Posterior vena cava (tissue), 2 donors: ENCODE results near the gene ZNF669. TPM values are rescaled to one million over a fixed set of nuclear protein-coding genes. Genes with fewer than 3 reads are reported as not detected.
A peak's percentile ranks its signal among the peaks of the same experiment; 100 is the strongest.
"Not testable (repeated sequence)": the region's sequence is repeated elsewhere in the genome, so short reads cannot be mapped to it uniquely, and the experiment has no call there.

Experiments used
- DNase-seq: peaks from one replicate; pipeline ENCODE4 v3.0.0-alpha.2; 2020; ENCODE audit warnings: low spot score
- intact Hi-C, 2 donors: fragments of 100-400 bp; cut with DNase I; formaldehyde crosslinking; loops; one replicate each; pipeline versions ENCODE4 v1.14.1 to v1.14.2; 2022 to 2023
- long read RNA-seq, 2 donors: library from polyadenylated mRNA; unstranded; transcript quantifications; one replicate each; pipeline ENCODE4 v2.0.0, GENCODE V29; 2020 to 2021
- total RNA-seq, 2 donors: library from RNA; stranded (reverse); fragmentation: NEBNext Ultra II Directional; extraction: Animal tissue kit (Norgen Biotek cat#: 25700); gene quantifications; one replicate each; pipeline ENCODE4 v1.2.1, GENCODE V29; 2021
- donor health status: DM: yes; HTN: yes; CAD: no.
- donor health status: DM: yes; HTN: yes; CAD: no.

ZNF669 gene
- 1 to 10 TPM; 5.7 to 6.4 TPM for total RNA-seq
- long read RNA-seq, donor 1 = 0 reads
- long read RNA-seq, donor 2, transcript ZNF669-204 (4 exons, 1,718 nt) = major isoform, 9 of 17 reads
- long read RNA-seq, donor 2, transcript ZNF669-201 (4 exons, 1,951 nt) = minor isoform, 6 of 17 reads
- long read RNA-seq, donor 2, partial matches to known transcripts = 0 of 17 reads
- long read RNA-seq, donor 2, other reads (novel, unspliced or antisense) = 0 of 17 reads

DNA sequence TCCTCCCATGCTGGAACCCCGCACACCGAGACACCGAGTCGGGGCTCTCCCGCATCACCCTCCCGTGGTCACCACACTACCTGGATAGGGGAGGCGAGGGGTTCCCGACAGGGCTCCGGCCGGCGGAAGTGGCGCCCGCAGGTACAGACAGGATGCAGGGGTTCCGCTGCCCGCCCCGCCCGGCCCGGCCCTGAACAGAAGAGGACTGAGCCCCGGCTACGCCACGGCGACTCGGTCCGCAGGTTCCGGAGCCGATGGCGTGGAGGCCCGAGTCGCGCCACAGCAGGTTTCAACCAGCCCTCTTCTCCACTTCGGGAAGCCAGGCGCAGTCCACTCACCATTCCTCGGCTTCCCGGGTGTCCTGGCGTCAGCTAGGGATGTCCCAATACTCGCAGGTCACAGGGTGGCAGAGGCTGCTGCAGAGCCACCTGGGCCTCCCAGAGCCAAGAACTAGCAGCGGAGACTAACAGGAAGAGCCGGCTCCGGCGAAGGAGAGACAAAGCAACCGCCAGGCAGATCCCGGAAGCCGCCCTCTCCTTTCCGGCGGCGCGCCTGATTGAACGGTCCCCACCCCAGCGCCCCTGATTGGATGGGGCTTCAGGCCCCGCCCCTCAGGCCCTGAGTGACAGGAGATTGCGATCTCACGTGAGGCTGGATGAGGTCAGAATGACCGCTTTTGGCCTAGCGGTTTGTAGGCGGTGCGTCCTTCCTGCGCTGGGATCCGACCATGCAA lies at the start of gene ZNF669:
TSS of gene ZNF669 (minus strand) at position 498 of the 733 bp plus-strand sequence. CDS start at position 341, 157 bp downstream.
- intact Hi-C loops = no loop called here
- peak; percentile 99 for DNase-seq

DNA sequence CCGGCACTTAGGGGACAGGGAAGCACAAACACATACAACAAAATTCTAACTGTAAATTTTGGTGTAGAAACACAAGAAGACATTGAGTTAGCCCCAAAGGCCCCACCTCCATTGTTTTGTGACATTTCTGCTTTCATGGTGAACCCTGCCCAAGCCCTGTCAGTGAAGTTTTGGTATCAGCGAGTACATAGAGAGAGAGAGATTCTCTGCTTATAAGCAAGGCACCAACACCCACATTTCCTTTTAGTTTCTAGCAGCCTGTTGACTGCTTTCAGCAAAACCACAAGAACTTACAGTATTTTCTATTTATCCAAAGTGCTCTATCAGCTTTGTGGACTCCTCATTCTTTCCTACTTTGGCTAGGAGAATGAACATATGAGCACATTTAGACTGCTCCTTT lies 43.6 kb upstream of the ZNF669 start:
- no peak for DNase-seq
- intact Hi-C loops = no loop called here

DNA sequence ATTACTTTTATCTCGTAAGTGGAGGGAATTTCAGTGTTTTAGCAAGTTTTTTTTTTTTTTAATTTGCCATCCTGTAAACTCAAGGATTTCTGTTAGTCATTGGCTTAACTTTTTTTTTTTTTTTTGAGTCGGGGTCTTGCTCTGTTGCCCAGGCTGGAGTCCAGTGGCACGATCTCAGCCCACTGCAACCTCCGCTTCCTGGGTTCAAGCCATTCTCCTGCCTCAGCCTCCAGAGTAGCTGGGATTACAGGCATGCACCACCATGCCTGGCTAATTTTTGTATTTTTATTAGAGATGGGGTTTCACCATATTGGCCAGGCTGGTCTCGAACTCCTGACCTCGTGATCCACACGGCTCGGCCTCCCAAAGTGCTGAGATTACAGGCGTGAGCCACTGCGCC lies 43.0 kb upstream of the ZNF669 start:
- DNase-seq, intact Hi-C loops: not testable (repeated sequence)

DNA sequence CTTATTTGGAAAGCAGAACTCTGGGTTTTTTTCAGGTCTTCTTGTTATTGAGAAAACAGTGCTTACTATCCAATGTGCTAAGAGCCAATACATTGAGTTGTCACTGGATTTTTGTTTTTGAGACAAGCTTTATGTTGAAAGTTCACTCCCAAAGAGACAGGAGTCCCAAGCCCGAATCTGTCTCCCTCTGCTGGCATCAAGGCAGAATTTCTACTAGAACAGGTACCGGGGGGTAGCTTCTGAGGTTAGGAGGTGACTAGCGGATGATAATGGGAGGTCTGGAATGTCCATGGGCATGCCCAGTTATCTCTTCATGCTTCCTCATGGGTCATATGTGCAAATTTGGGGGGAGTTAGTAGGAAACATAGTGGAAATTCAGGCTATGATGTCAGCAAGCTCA lies 42.5 kb upstream of the ZNF669 start:
- DNase-seq = no peak
- intact Hi-C loops = no loop called here

DNA sequence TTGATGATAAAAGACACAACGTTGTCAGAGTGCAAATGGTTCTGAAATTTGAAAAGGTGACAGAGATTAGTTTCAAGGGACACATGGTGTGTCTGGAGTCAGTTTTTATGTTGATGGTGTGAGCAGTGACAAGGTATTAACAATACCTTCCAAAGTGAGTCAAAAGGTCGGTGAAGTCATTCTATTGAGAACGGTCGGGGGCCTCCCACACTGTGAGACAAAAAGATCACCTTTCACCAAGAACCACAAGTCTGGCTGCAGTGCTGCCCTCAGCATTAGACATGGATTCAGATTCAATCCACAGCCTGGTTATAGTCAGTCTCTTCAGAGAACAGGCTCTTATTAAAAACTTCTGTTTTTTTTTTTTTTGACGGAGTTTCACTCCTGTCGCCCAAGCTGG lies 41.1 kb upstream of the ZNF669 start:
- no peak for DNase-seq
- intact Hi-C loops = no loop called here

DNA sequence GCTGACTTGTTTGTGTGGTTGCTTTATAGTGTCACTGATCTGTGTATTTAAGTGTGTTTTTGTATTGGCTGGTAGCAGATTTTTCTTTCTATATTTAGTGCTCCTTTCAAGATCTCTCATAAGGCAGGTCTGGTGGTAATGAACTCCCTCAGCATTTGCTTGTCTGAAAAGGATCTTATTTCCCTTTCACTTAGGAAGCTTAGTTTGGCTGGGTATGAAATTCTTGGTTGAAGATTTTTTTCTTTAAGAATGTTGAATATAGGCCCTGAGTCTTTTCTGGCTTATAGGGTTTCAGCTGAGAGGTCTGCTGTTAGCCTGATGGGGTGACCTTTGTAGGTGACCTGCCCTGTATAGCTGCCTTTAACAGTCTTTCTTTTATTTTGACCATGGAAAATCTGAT lies 35.4 kb upstream of the ZNF669 start:
- intact Hi-C loops, DNase-seq: not testable (repeated sequence)

DNA sequence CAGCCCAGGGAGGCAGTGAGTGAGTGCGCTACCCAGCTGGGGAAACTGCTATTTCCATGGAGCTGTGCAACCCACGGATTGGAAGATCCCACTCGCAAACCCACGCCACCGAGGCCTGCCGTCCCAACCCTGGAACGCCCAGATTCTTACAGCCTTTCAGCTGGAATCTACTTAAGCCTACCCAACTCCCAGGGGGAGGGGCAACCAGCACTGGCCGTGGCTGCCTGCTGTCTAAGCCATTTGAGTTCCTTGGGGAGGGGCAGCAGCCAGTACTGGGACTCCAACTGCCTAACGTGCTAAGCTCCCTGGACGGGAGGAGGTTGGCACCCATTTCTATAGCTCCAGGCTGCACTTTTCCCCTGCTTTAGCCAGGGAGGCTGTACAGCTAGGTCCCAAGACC lies 27.1 kb upstream of the ZNF669 start:
- no peak for DNase-seq
- intact Hi-C loops = no loop called here

DNA sequence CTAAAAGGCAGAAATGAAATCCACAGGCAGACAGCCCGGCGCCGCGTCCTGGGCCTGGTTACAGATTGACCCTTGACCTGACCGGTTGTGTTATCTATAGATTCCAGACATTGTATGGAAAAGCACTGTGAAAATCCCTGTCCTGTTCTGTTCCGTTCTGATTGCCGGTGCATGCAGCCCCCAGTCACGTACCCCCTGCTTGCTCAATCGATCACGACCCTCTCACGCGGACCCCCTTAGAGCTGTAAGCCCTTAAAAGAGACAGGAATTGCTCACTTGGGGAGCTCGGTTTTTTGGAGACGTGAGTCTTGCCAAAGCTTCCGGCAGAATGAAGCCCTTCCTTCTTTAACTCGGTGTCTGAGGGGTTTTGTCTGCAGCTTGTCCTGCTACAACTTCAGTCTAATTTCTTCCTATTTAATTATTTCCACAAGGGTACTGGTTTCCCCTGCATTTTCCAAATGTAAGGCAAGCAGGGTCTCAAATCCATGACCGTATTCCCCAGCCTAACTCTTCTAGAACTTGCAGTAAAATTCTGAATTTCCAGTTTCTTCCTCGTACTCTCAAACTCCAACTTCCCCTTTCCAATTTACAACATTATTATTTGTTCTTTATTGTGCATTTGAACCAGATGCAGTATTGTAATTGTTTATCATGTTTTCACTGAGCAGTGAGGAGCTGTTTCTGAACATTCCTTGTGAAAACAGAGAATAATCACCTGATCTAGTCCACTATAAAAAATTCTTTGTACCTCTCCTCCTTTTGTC lies 23.5 kb upstream of the ZNF669 start:
- DNase-seq, intact Hi-C loops: not testable (repeated sequence)

DNA sequence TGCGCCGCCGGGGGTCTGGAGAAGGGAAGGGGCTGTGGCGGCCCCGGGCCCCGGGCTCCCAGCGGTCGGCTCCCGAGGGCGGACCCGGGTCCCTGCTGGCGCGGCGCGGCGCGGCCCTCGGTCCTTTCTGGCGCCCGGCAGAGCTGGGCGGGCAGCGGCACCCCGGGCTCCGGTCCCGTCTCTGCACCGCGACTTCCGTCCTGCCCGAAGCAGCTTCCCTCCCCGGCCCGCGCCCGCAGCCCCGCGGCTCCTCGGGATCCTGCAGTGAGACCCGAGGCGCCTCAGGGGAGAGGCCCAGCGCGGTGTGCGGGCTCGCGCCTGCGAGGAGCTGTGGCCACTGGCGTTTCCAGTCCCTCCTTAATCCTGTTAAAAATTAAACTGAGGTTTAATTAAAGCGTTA lies 22.4 kb upstream of the ZNF669 start:
- DNase-seq, intact Hi-C loops: not testable (repeated sequence)

DNA sequence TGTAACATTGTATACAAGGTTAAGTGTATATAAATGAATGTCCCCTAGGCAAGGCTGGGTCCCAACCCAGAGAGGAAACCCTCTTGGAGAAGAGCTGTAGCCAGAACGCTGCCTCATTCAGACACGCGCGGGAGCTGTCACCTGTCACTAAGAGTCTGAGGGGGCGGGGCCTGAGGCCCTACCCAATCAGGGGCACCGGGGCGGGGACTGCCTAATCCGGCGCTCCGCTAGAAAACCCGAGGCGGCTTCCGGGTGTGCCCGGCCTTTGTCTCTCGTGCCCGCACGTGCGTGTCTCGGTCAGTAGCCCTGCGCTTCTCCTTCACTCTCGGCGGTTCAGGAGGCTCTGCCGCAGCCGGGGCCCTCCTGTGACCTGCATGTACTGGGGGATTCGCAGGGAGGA lies 22.0 kb upstream of the ZNF669 start:
- intact Hi-C loops, DNase-seq: not testable (repeated sequence)

DNA sequence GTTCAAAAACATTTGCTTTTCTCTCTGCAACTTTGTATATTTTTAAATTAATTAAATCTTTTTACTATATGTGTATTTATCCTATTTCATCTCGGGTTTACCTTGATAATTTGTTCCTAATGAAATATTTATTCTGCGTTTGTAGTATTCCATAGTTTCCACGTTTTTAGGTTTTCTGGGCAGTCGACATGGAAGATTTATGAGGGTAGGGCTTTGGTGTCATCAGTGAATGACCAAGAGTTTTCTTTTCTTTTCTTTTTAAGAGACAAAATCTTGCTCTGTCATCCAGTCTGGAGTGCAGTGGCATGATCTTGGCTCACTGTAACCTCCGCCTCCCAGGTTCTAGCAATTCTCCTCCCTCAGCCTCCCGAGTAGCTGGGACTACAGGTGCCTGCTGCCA lies 17.2 kb upstream of the ZNF669 start:
- DNase-seq = no peak
- intact Hi-C loops = no loop called here

DNA sequence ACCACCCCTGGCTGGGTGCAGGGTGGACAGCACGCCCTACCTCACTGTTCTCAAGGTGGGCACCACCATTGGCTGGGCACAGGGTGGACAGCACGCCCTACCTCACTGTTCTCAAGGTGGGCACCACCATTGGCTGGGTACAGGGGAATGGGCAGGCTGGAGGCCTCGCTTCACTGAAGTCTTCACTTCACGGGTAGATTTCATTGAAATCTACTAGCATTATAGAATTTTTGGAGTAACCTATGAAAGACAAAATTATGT lies 16.2 kb upstream of the ZNF669 start:
- intact Hi-C loops, DNase-seq: not testable (repeated sequence)

DNA sequence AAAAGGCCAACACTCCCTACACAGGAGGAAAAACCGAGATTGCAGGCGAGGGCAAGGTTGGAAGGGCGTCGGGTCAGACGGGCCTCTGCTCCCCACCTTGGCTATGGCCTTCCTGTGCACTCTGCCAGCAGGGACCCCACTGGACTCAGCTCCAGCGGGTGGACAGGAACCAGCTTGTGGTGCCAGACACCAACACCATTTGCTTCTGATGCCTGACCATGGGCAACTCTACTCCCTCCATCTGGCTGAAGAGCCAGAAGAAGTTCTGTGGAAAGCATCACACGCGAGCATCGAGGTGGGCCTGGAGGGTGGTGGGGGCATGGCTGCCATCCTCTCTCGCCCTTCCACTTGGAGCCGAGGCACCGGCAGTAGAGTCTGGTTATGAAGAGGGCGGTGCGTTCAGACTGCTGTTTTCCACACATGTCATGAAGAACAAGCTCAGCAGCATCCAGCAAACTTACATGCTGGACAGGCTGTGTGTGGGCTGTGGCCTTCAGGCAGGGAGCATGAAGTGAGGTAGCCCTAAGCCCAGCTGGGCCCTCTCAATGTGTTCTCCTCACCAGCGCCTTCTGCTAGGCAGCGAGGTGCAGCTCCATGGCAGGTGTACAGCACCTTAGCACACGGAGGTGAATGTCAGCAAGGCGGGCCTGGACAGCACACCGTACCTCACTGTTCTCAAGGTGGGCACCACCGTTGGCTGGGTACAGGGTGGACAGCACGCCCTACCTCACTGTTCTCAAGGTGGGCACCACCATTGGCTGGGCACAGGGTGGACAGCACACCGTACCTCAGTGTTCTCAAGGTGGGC lies 15.6 kb upstream of the ZNF669 start:
- DNase-seq = no peak
- intact Hi-C loops = no loop called here

DNA sequence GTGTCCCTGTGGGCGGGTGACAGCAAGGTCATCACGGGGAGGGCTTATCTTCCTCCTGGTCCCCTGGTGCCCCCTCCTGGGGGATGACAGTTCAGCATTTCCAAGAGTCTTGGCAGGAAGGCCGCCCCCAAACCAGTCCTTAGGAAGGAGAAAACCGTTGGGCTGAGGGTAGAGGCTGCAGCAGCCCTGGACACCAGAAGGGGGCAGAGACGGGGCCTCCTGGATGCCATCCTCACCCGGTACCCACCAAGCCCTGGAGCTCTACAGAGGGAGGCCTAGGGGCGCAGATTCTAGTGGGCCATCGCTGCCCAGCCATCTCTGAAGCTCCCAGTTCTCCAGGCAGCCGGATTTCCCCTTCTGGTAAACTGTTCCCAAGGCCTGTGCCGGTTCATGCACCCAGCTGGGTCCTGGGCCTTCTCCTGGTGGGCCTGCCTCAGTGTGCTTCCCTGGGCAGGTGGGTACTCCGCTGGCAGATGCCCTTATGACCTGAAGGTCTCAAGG lies 14.8 kb upstream of the ZNF669 start:
- DNase-seq = no peak
- intact Hi-C loops = no loop called here

DNA sequence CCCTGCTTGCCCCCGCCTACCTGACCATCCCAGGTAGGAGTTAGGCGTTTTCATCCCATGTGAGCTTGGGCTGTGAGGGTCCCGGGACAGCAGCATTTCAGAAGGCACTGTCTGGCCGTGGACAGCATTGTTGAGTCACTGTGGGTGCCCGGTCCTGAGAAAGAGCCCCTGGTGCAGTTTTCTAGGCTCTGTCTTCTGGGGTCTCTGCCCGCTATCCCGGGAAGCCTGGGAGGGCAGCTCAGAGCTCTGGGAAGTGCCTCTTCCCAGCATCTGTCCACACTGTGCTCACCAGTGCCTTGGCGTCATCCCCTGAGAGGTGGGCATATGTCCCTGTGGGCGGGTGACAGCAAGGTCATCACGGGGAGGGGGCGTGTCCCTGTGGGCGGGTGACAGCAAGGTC lies 11.4 kb upstream of the ZNF669 start:
- DNase-seq = no peak

DNA sequence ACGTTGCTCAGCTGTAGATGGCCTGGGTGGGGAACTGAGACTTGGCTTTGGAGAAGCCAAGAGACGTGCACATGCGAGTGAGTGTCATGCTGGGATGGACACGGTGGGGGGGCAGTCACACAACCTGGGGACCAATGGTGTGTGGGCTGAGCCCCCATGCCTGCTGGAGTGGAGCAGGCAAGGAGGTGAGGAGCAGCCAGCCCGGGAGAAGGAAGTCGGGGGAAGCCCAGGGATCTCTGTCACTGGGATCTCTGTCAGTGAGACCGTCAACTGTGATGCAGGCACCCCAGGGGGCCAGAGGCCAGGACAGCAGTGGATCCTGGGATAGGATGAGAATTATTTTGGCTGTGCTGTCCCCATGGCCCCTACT lies 11.0 kb upstream of the ZNF669 start:
- intact Hi-C loops = no loop called here
- DNase-seq = no peak

More for the DNA sequence above, 11.4 kb upstream of the ZNF669 start:
- intact Hi-C loops = no loop called here

DNA sequence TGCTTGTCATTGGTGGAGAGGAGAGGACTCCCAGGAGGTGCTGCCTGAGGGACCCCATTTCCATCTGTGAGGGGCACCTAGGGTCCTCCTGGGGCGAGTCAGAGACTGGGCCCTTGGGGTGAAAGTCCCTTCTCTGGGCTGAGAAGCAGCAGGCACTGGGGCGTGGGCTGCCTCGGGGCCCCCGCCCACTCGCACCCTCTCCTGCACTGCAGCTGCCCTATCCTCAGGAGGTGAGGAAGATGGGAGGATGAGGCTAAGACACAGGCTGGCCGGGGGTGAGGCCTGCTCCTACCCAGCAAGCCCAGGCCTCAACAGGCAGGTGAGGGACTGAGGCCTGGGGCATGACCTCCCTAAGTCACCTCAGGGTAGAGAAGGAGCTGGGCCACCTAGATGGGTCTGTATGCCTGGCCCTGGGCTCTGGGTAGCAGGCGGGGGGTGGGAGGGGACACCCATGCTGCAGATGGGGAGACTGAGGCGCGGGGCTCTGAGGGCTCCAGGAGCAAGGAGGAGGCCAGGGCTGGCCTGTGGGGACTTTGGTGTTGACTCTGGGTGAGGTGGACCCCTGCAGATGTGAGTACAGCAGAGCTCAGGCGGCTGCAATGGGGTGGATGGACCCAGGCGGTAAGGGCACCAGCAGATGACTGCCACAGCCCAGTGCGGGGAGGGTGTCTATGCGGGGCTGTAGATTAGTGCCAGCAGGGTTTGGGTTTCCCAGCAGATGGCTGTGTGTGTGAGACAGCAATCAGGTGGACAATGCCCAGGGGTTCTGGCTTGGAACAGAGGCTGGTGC lies 10.4 kb upstream of the ZNF669 start:
- intact Hi-C loops = no loop called here

DNA sequence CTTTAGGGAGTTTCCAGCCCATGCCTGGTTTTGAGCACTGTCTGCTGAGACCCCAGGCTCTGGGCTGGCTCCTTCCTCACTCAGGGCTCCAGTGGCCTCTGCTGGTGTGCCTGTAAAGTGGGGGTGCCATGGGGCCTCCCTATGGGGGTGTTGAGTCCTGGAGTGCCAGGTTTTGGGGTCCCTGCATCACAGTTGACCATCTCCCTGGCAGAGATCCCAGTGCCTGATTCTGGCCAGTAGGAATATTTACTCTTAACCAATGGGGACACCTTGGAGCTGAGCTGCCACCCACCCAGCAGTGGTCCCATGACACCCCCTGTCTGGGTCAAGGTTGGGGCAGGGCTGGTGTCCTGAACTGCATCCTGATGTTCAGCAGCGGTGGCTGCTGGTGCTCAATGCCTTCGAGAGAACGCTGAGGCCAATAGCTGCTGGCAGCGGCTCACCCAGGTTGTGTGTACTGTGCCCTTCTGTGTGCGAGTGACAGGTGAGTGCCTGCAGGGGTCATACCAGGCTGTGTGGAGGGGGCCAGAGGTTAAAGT lies 9.6 kb upstream of the ZNF669 start:
- DNase-seq = no peak
- intact Hi-C loops = no loop called here

More for the DNA sequence above, 10.4 kb upstream of the ZNF669 start:
- DNase-seq = no peak

DNA sequence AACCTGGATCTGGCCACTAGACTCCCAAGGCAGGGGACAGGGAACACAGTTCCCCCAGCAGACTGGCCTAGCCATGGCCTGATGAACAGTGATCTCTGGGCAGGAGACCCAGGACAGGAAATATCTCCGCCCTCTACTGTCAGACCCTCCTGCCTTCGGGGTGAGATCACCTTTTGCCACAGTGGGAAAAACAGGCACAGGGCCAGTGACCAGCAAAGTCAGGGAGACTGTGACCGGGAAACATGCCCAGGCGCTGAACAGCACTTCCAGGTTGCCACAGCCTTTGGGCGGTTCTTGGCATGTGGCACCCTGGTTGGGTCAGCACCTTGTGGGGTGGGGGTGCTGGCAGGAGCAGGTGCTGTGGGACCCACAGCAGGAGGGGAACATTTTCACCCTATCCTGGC lies 8.9 kb upstream of the ZNF669 start:
- intact Hi-C loops = no loop called here
- no peak for DNase-seq
